Left colon (tissue), 2 donors: ENCODE measurements around the gene TNRC6B. TPM values are rescaled to one million over a fixed set of nuclear protein-coding genes. Genes with fewer than 3 reads are reported as not detected.

ENCODE experiments used
- ATAC-seq: fragments of 200-7000 bp; cut with Tn5 transposase; one replicate; pipeline ENCODE4 v1.9.1; 2020; ENCODE audit warnings: mild to moderate bottlenecking, moderate library complexity
- DNase-seq, 2 donors: peaks; one replicate each; pipeline ENCODE4 v3.0.0-alpha.2; 2020
- intact Hi-C, 2 donors: fragments of 100-400 bp; cut with DNase I in 1 of 2; cut with micrococcal nuclease in 1 of 2; formaldehyde crosslinking; loops; one replicate each; pipeline versions ENCODE4 v1.11.2 to v1.14.0; 2022; cut with DNase I, micrococcal nuclease
- total RNA-seq, 2 donors: library from RNA; stranded (reverse); fragmentation: NEBNext Ultra II Directional; extraction: Animal tissue kit (Norgen Biotek cat#: 25700); gene quantifications; one replicate each; pipeline ENCODE4 v1.2.1, GENCODE V29; 2021
- donor health status: DM: no; HTN: no; CAD: no.
- donor health status: DM: yes; HTN: yes; CAD: no.

The TNRC6B gene
- total RNA-seq, 2 donors from 2014 or later, result 50.9 to 51.0 TPM

- intact Hi-C loops, result no loop called here
- ATAC-seq (no peak), DNase-seq (no peak)
These were observed 74.4 kb downstream of the TNRC6B start for GRCh38 chr22:40252146-40252545.

GRCh38 chr22:40256516-40256915 lies 78.8 kb downstream of the TNRC6B start:
- ATAC-seq (no peak), DNase-seq (no peak)
- intact Hi-C loops, result no loop called here

- ATAC-seq, result peak; percentile 20
- intact Hi-C loops, result no loop called here
- no peak for DNase-seq
These were observed 80.3 kb downstream of the TNRC6B start for GRCh38 chr22:40258017-40258416.

- intact Hi-C loops, result no loop called here
- peak; percentile 93 for ATAC-seq
- DNase-seq, result no peak
These were observed 80.8 kb downstream of the TNRC6B start for GRCh38 chr22:40258501-40258915.

GRCh38 chr22:40261783-40262182 lies 84.1 kb downstream of the TNRC6B start:
- DNase-seq, result no peak
- intact Hi-C loops, result no loop called here
- no peak for ATAC-seq

GRCh38 chr22:40263191-40263590 lies 85.5 kb downstream of the TNRC6B start:
- no peak for DNase-seq
- no peak for ATAC-seq
- intact Hi-C loops, result no loop called here

- intact Hi-C loops, result no loop called here
- no peak for ATAC-seq
- no peak for DNase-seq
These were observed 88.1 kb downstream of the TNRC6B start for GRCh38 chr22:40265783-40266182.

DNA sequence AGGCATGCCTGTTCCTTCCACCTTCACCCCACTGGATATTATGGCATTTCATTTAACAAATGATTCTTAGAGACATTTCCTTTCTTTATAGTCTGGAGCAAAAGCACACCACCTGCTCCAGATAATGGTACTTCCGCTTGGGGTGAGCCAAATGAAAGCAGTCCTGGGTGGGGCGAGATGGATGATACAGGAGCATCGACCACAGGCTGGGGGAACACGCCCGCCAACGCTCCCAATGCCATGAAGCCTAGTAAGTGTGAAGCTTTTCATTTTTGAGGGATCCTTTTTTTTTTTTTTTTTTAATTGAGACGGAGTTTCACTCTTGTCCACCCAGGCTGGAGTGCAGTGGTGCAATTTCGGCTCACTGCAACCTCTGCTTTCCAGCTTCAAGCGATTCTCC lies 92.3 kb downstream of the TNRC6B start:
- ATAC-seq (no peak), DNase-seq (no peak)
- intact Hi-C loops, result no loop called here

- intact Hi-C loops, result no loop called here
- no peak for ATAC-seq
These were observed 93.1 kb downstream of the TNRC6B start for GRCh38 chr22:40270748-40271373.

GRCh38 chr22:40271440-40271839 lies 93.7 kb downstream of the TNRC6B start:
- DNase-seq (no peak), ATAC-seq (no peak)
- intact Hi-C loops, result no loop called here

More at GRCh38 chr22:40270748-40271373, 93.1 kb downstream of the TNRC6B start:
- DNase-seq, result no peak

DNA sequence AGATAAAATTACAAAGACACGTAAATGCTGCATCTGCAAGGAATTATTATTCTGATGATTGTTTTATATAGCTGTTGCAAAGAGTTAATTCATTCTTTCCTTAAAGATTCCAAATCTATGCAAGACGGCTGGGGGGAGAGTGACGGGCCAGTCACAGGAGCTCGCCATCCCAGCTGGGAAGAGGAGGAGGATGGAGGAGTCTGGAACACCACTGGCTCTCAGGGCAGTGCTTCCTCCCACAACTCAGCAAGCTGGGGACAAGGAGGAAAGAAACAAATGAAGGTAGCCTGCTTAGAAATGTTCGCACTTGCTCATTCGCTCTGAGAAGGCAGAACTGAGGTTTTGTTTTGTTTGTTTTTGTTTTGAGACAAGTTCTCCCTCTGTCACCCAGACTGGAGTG lies 95.6 kb downstream of the TNRC6B start:
- no peak for DNase-seq
- ATAC-seq, result no peak
- intact Hi-C loops, result no loop called here

- no peak for ATAC-seq
- no peak for DNase-seq
- intact Hi-C loops, result no loop called here
These were observed 99.5 kb downstream of the TNRC6B start for GRCh38 chr22:40276996-40277823.

GRCh38 chr22:40279017-40279416 lies 101.3 kb downstream of the TNRC6B start:
- no peak for DNase-seq
- intact Hi-C loops, result no loop called here
- no peak for ATAC-seq

- ATAC-seq, result peak; percentile 43
These were observed 104.0 kb downstream of the TNRC6B start for GRCh38 chr22:40281717-40282116.

GRCh38 chr22:40285513-40285912 lies 107.8 kb downstream of the TNRC6B start:
- intact Hi-C loops, result no loop called here
- DNase-seq (no peak), ATAC-seq (no peak)

More at GRCh38 chr22:40281717-40282116, 104.0 kb downstream of the TNRC6B start:
- DNase-seq, result peak in 1 of 2 donors; percentile 21
- intact Hi-C loops, result no loop called here

GRCh38 chr22:40289991-40290459 lies 112.3 kb downstream of the TNRC6B start:
- ATAC-seq (peak; percentile 48), DNase-seq (peak in 1 of 2 donors; percentile 38)
- intact Hi-C loops, result no loop called here

DNA sequence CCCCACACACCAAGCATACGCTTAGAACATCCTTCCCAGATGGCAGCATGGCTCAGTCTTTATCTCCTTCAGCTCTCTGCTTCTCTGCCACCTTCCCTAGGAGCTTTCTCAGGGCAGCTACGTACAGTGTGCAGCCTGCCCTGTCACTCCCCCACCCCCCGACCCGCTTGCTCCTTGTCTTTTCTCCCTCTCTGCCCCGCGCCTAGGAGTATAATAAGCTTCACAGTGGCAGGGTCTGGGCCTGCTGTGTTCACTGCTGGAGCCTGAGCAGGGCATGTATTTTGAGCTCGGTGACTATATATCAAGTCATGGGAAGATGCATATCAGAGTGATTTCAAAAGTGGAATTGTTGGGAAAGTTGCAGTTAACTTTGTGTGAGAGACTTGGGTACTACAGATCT lies 112.8 kb downstream of the TNRC6B start:
- ATAC-seq (no peak), DNase-seq (no peak)
- intact Hi-C loops, result no loop called here

- intact Hi-C loops, result no loop called here
- DNase-seq (no peak), ATAC-seq (no peak)
These were observed 117.0 kb downstream of the TNRC6B start for GRCh38 chr22:40294696-40295095.

DNA sequence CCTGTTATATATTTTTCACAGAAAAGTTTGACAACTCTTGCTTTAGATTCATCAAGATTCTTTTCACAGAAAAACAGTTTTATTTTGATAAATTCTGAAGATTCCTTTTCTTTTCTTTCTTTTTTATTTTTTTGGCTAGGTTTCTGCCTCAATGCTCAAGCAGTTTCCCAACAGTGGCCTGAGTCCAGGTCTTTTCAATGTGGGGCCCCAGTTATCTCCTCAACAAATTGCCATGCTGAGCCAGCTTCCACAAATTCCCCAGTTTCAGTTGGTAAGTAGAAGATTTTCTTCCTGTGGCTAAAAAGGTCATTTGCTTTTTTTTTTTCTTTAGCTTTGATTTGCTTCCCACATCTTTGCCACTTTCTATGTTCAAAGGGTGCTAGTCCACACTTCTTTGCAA lies 122.6 kb downstream of the TNRC6B start:
- ATAC-seq, result no peak
- intact Hi-C loops, result no loop called here
- DNase-seq, result no peak
